Lower leg skin (tissue), 3 donors: ENCODE data around the gene ABCC8.

ENCODE experiments used
- CTCF ChIP-seq, 3 donors: fragments of 450-650 bp; IDR thresholded peaks; one replicate each; pipeline ENCODE4 v1.5.1; 2016; ENCODE audit warnings: antibody characterized with exemption in 3 of 3, mild to moderate bottlenecking in 3 of 3, moderate library complexity in 2 of 3
- POLR2A ChIP-seq, 2 donors: fragments of 450-650 bp; IDR thresholded peaks; one replicate each; pipeline ENCODE4 v1.6.1; 2016 to 2017; ENCODE audit warnings: antibody characterized with exemption in 2 of 2, mild to moderate bottlenecking in 1 of 2, moderate library complexity in 1 of 2

DNA sequence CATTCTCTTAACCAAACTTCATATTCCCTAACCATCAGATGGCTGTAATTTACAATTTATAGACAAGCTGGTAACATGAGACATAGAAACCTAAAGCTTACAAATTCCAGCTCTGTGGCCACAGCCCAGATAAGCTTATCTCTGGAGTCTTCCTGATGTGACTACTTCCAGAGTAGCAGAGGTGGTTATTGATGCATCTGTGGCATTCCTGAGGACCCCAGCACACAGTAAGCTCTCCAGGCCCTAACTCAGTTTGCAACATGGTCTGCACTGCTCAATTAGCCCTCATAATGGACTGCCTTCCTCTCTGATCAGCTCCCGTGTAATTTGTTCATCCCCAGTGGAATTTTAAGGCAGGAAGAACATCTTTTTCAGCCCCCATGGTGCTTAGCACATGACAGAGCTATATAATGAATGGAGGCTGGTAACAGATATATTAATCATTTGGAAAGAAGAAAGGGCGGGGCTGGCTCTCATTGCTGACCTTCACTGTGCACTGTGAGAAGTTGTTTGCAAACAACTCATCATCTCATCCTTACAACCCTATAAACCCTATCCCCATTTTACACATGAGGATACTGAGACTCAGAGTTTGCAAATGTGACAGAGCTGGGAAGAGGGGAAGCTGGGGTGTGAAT lies 58.1 kb downstream of the ABCC8 start:
- no peak for TF ChIP-seq CTCF (IDR thresholded peaks at IDR 0.05)
- TF ChIP-seq POLR2A (IDR thresholded peaks at IDR 0.05) = no peak
